Activated T-cell treated with anti-CD3 and anti-CD28 coated beads for 48 hours (primary cell): ENCODE data around the gene WWOX.

Experiments used
- DNase-seq: peaks from one replicate; pipeline ENCODE4 v3.0.0-alpha.2; 2020; ENCODE audit warnings: low read depth

The WWOX gene

GRCh38 chr16:78227855-78228254 lies 128.4 kb downstream of the WWOX start:
- no peak for DNase-seq

GRCh38 chr16:78228704-78229103 lies 129.2 kb downstream of the WWOX start:
- no peak for DNase-seq

GRCh38 chr16:78230832-78231231 lies 131.4 kb downstream of the WWOX start:
- no peak for DNase-seq

- peak; percentile 54 for DNase-seq
Measured at GRCh38 chr16:78235168-78235800, 135.8 kb downstream of the WWOX start.

GRCh38 chr16:78235876-78236275 lies 136.4 kb downstream of the WWOX start:
- no peak for DNase-seq

GRCh38 chr16:78237841-78238240 lies 138.4 kb downstream of the WWOX start:
- no peak for DNase-seq

GRCh38 chr16:78240459-78241222 lies 141.2 kb downstream of the WWOX start:
- no peak for DNase-seq

GRCh38 chr16:78242239-78242630 lies 142.8 kb downstream of the WWOX start:
- DNase-seq, result no peak

GRCh38 chr16:78244131-78244895 lies 144.9 kb downstream of the WWOX start:
- DNase-seq, result no peak

GRCh38 chr16:78246559-78246958 lies 147.1 kb downstream of the WWOX start:
- no peak for DNase-seq

- no peak for DNase-seq
Measured at GRCh38 chr16:78249056-78249455, 149.6 kb downstream of the WWOX start.

- no peak for DNase-seq
Measured at GRCh38 chr16:78249832-78250231, 150.4 kb downstream of the WWOX start.

GRCh38 chr16:78251115-78251514 lies 151.7 kb downstream of the WWOX start:
- DNase-seq, result no peak

GRCh38 chr16:78252757-78253156 lies 153.3 kb downstream of the WWOX start:
- DNase-seq, result no peak

- DNase-seq, result no peak
Measured at GRCh38 chr16:78254841-78255240, 155.4 kb downstream of the WWOX start.

- no peak for DNase-seq
Measured at GRCh38 chr16:78256686-78257375, 157.4 kb downstream of the WWOX start.

- DNase-seq, result no peak
Measured at GRCh38 chr16:78257376-78257728, 157.9 kb downstream of the WWOX start.

- no peak for DNase-seq
Measured at GRCh38 chr16:78258375-78259065, 159.1 kb downstream of the WWOX start.

- no peak for DNase-seq
Measured at GRCh38 chr16:78259873-78260272, 160.4 kb downstream of the WWOX start.

GRCh38 chr16:78264642-78265041 lies 165.2 kb downstream of the WWOX start:
- DNase-seq, result no peak

- no peak for DNase-seq
Measured at GRCh38 chr16:78269256-78269655, 169.8 kb downstream of the WWOX start.

GRCh38 chr16:78271981-78272380 lies 172.5 kb downstream of the WWOX start:
- no peak for DNase-seq
